Gastrocnemius medialis (tissue), 4 donors: ENCODE measurements around the gene MEGF11. TPM values are rescaled to one million over a fixed set of nuclear protein-coding genes. Genes with fewer than 3 reads are reported as not detected.

Experiments used
- ATAC-seq, 2 donors: fragments of 150-250 bp; one replicate each; pipeline ENCODE4 v1.9.1; 2016
- DNase-seq, 2 donors: peaks; one replicate each; pipeline ENCODE4 v3.0.0-alpha.2; 2019
- H3K27ac ChIP-seq, 4 donors: fragments of 200-600 bp; sonication (generic); 1 replicate in 1 of 4; 2 replicates in 3 of 4; pipeline ENCODE4 v1.5.1; 2016 to 2018; ENCODE audit warnings: mild to moderate bottlenecking in 2 of 4, moderate library complexity in 1 of 4
- H3K27me3 ChIP-seq, 3 donors: fragments of 200-600 bp; sonication (generic) in 2 of 3; 1 replicate in 1 of 3; 2 replicates in 2 of 3; pipeline versions ENCODE4 v1.5.1 to v1.6.0; 2016 to 2019; ENCODE audit warnings: mild to moderate bottlenecking in 1 of 3, moderate library complexity in 1 of 3
- H3K36me3 ChIP-seq, 2 donors: fragments of 200-600 bp; sonication (generic) in 1 of 2; one replicate each; pipeline ENCODE4 v1.5.1; 2017 to 2018
- H3K4me1 ChIP-seq, 2 donors: fragments of 200-600 bp; sonication (generic) in 1 of 2; one replicate each; pipeline ENCODE4 v1.5.1; 2016 to 2017; ENCODE audit warnings: mild to moderate bottlenecking in 2 of 2
- H3K4me3 ChIP-seq, 4 donors: fragments of 200-600 bp; sonication (generic) in 3 of 4; 1 replicate in 1 of 4; 2 replicates in 3 of 4; pipeline ENCODE4 v1.5.1; 2016 to 2019; ENCODE audit warnings: mild to moderate bottlenecking in 2 of 4
- H3K9me3 ChIP-seq, 3 donors: fragments of 200-600 bp; sonication (generic) in 2 of 3; 1 replicate in 1 of 3; 2 replicates in 2 of 3; pipeline ENCODE4 v1.5.1; 2016 to 2019
- CTCF ChIP-seq, 5 experiments: fragments of 450-650 bp in 3 of 5; fragments of 200-600 bp in 2 of 5; sonication (generic) in 2 of 5; IDR thresholded peaks in 4 of 5; conservative IDR thresholded peaks in 1 of 5; 1 replicate in 4 of 5; 2 replicates in 1 of 5; pipeline ENCODE4 v1.5.1; 2016 to 2019; ENCODE audit warnings: antibody characterized with exemption in 5 of 5, mild to moderate bottlenecking in 3 of 5, moderate library complexity in 3 of 5
- POLR2A ChIP-seq, 2 donors: fragments of 450-650 bp; IDR thresholded peaks; one replicate each; pipeline ENCODE4 v1.6.1; 2017; ENCODE audit warnings: antibody characterized with exemption in 2 of 2, mild to moderate bottlenecking in 2 of 2, moderate library complexity in 2 of 2
- in situ Hi-C, 4 donors: fragments of 200-750 bp; cut with MboI; loops; one replicate each; pipeline versions ENCODE4 v1.15.0 to v1.8.0; 2017; ENCODE audit warnings: low sequenced_read_pairs in 4 of 4
- intact Hi-C: fragments of 100-400 bp; cut with DNase I; formaldehyde crosslinking; loops from one replicate; pipeline ENCODE4 v1.15.1; 2023; ENCODE audit warnings: low total_unique reads
- total RNA-seq, 4 donors: library from RNA; depleted of rRNA; stranded (reverse); fragments of >200 nt; gene quantifications; one replicate each; pipeline versions ENCODE4 v1.1.0 to v1.2.3, GENCODE V29; 2016

Gene MEGF11
- total RNA-seq, 4 donors from 2014 or later, result not detected

- TF ChIP-seq POLR2A (IDR thresholded peaks at IDR 0.05) (no peak), CTCF (IDR thresholded peaks at IDR 0.05 in 4 of 5, conservative IDR thresholded peaks at IDR 0.05 in 1 of 5) (no peak)
- intact Hi-C loops (no loop called here), in situ Hi-C loops (no loop called here)
- no peak overlapping the region for H3K4me3 ChIP-seq
- H3K9me3 ChIP-seq, result no peaks in the 10 kb centered on the region
- DNase-seq (no peak), ATAC-seq (no peak)
- no peaks in the 10 kb centered on the region for H3K4me1 ChIP-seq
- no peaks in the 10 kb centered on the region for H3K36me3 ChIP-seq
- H3K27me3 ChIP-seq, result peaks cover 0 to 10% (median 3%) of the 10 kb centered on the region in 3 donors
- H3K27ac ChIP-seq, result no peak overlapping the region
Observed at GRCh38 chr15:66170716-66171115, 82.8 kb downstream of the MEGF11 start.

GRCh38 chr15:66170042-66170441 lies 83.5 kb downstream of the MEGF11 start:
- Histone ChIP-seq H3K4me1 (no peaks in the 10 kb centered on the region), H3K9me3 (no peaks in the 10 kb centered on the region), H3K27ac (no peak overlapping the region), H3K36me3 (no peaks in the 10 kb centered on the region), H3K4me3 (no peak overlapping the region), H3K27me3 (peaks cover 0 to 4% (median under 1%) of the 10 kb centered on the region in 3 donors)
- ATAC-seq, result no peak
- no peak for DNase-seq
- in situ Hi-C loops (no loop called here), intact Hi-C loops (no loop called here)
- TF ChIP-seq POLR2A (IDR thresholded peaks at IDR 0.05) (no peak), CTCF (IDR thresholded peaks at IDR 0.05 in 4 of 5, conservative IDR thresholded peaks at IDR 0.05 in 1 of 5) (no peak)

- intact Hi-C loops, result no loop called here
- in situ Hi-C loops, result no loop called here
Observed at GRCh38 chr15:66169625-66170024, 83.9 kb downstream of the MEGF11 start.

GRCh38 chr15:66169023-66169422 lies 84.5 kb downstream of the MEGF11 start:
- DNase-seq (no peak), ATAC-seq (no peak)
- Histone ChIP-seq H3K27me3 (peaks cover 0 to 2% (median 0%) of the 10 kb centered on the region in 3 donors), H3K36me3 (no peaks in the 10 kb centered on the region), H3K9me3 (no peaks in the 10 kb centered on the region), H3K27ac (no peak overlapping the region), H3K4me1 (no peaks in the 10 kb centered on the region), H3K4me3 (no peak overlapping the region)
- TF ChIP-seq CTCF (IDR thresholded peaks at IDR 0.05 in 4 of 5, conservative IDR thresholded peaks at IDR 0.05 in 1 of 5) (no peak), POLR2A (IDR thresholded peaks at IDR 0.05) (no peak)
- intact Hi-C loops (no loop called here), in situ Hi-C loops (no loop called here)

More at GRCh38 chr15:66169625-66170024, 83.9 kb downstream of the MEGF11 start:
- Histone ChIP-seq H3K9me3 (no peaks in the 10 kb centered on the region), H3K36me3 (no peaks in the 10 kb centered on the region), H3K4me3 (no peak overlapping the region), H3K4me1 (no peaks in the 10 kb centered on the region), H3K27ac (no peak overlapping the region), H3K27me3 (peaks cover 0 to 2% (median 0%) of the 10 kb centered on the region in 3 donors)
- no peak for DNase-seq
- TF ChIP-seq CTCF (IDR thresholded peaks at IDR 0.05 in 4 of 5, conservative IDR thresholded peaks at IDR 0.05 in 1 of 5) (no peak), POLR2A (IDR thresholded peaks at IDR 0.05) (no peak)
- no peak for ATAC-seq

- H3K9me3 ChIP-seq, result no peaks in the 10 kb centered on the region
- H3K4me3 ChIP-seq, result no peak overlapping the region
- no peaks in the 10 kb centered on the region for H3K36me3 ChIP-seq
- TF ChIP-seq POLR2A (IDR thresholded peaks at IDR 0.05) (no peak), CTCF (IDR thresholded peaks at IDR 0.05 in 4 of 5, conservative IDR thresholded peaks at IDR 0.05 in 1 of 5) (no peak)
- intact Hi-C loops (no loop called here), in situ Hi-C loops (no loop called here)
- DNase-seq, result no peak
- H3K27ac ChIP-seq, result no peak overlapping the region
- H3K4me1 ChIP-seq, result no peaks in the 10 kb centered on the region
- no peak for ATAC-seq
- peaks cover 0 to 2% (median 0%) of the 10 kb centered on the region in 3 donors for H3K27me3 ChIP-seq
Observed at GRCh38 chr15:66167854-66168253, 85.7 kb downstream of the MEGF11 start.
